HepG2 (cell line): ENCODE data around the gene TXNDC16. TPM values are rescaled to one million over a fixed set of nuclear protein-coding genes. Genes with fewer than 3 reads are reported as not detected.

Experiments used
- CEBPB ChIP-seq: IDR thresholded peaks from 2 replicates; pipeline ENCODE4 v1.6.1; 2011; ENCODE audit warnings: low read depth, low read length, improper control_type of control experiment, borderline replicate concordance
- CEBPG ChIP-seq: IDR thresholded peaks from 2 replicates; pipeline ENCODE4 v1.6.1; 2016
- CREM ChIP-seq, 2 experiments: sonication (generic) in 1 of 2; formaldehyde crosslinking in 1 of 2; IDR thresholded peaks; 2 replicates each; pipeline versions ENCODE4 v1.4.0 to v1.6.1; 2016 to 2020; ENCODE audit warnings: antibody characterized with exemption in 1 of 2, mild to moderate bottlenecking in 1 of 2, missing genetic modification reagents in 1 of 2
- FOXA3 ChIP-seq: IDR thresholded peaks from 2 replicates; pipeline ENCODE4 v1.6.1; 2016; ENCODE audit warnings: missing genetic modification reagents, missing compliant biosample characterization
- HIVEP1 ChIP-seq: sonication (generic); formaldehyde crosslinking; IDR thresholded peaks from 2 replicates; pipeline ENCODE4 v1.4.0; 2020; ENCODE audit warnings: mild to moderate bottlenecking, missing genetic modification reagents
- KAT7 ChIP-seq: IDR thresholded peaks from 2 replicates; pipeline ENCODE4 v1.6.1; 2018; ENCODE audit warnings: borderline replicate concordance, missing compliant biosample characterization
- KDM5B ChIP-seq: sonication (generic); formaldehyde crosslinking; IDR thresholded peaks from 2 replicates; pipeline ENCODE4 v1.4.0; 2020; ENCODE audit warnings: missing genetic modification reagents, mild to moderate bottlenecking, borderline replicate concordance
- MBNL3 ChIP-seq: fragments of 250-450 bp; sonication (Bioruptor Pico); conservative IDR thresholded peaks from 2 replicates; pipeline ENCODE4 v1.8.0; 2022; ENCODE audit warnings: mild to moderate bottlenecking, inconsistent platforms
- MTF2 ChIP-seq: sonication (generic); formaldehyde crosslinking; IDR thresholded peaks from 2 replicates; pipeline ENCODE4 v1.5.0; 2020; ENCODE audit warnings: missing genetic modification reagents, borderline replicate concordance
- MXI1 ChIP-seq: IDR thresholded peaks from 3 replicates; pipeline ENCODE4 v1.6.1; 2012; ENCODE audit warnings: low read depth, low read length, inconsistent platforms, borderline replicate concordance
- PHF21A ChIP-seq: sonication (generic); formaldehyde crosslinking; IDR thresholded peaks from 2 replicates; pipeline ENCODE4 v1.5.0; 2020; ENCODE audit warnings: mild to moderate bottlenecking, missing genetic modification reagents
- TBL1XR1 ChIP-seq: fragments of 150-350 bp; IDR thresholded peaks from 2 replicates; pipeline ENCODE4 v1.6.1; 2014; ENCODE audit warnings: borderline replicate concordance, low read length; ENCODE audit not compliant: partially characterized antibody
- TBX2 ChIP-seq: sonication (generic); formaldehyde crosslinking; IDR thresholded peaks from 2 replicates; pipeline ENCODE4 v1.5.0; 2020; ENCODE audit warnings: missing genetic modification reagents, mild to moderate bottlenecking, borderline replicate concordance
- TOPORS ChIP-seq: sonication (generic); formaldehyde crosslinking; IDR thresholded peaks from 2 replicates; pipeline ENCODE4 v1.8.0; 2023; ENCODE audit warnings: mild to moderate bottlenecking, missing genetic modification reagents
- ZFYVE20 ChIP-seq: sonication (generic); formaldehyde crosslinking; IDR thresholded peaks from 2 replicates; pipeline ENCODE4 v1.8.0; 2023; ENCODE audit warnings: low read depth, mild to moderate bottlenecking, moderate library complexity, missing genetic modification reagents, borderline replicate concordance
- ZMYM4 ChIP-seq: sonication (generic); formaldehyde crosslinking; IDR thresholded peaks from 2 replicates; pipeline ENCODE4 v1.8.1; 2023; ENCODE audit warnings: mild to moderate bottlenecking, missing genetic modification reagents
- ZNF274 ChIP-seq: sonication (generic); formaldehyde crosslinking; IDR thresholded peaks from 2 replicates; pipeline ENCODE4 v1.5.1; 2020; ENCODE audit warnings: mild to moderate bottlenecking, missing genetic modification reagents
- ZNF326 ChIP-seq: sonication (generic); formaldehyde crosslinking; IDR thresholded peaks from 2 replicates; pipeline ENCODE4 v1.4.0; 2020; ENCODE audit warnings: missing genetic modification reagents, borderline replicate concordance
- ZNF569 ChIP-seq: sonication (generic); formaldehyde crosslinking; IDR thresholded peaks from 2 replicates; pipeline ENCODE4 v1.5.0; 2020; ENCODE audit warnings: mild to moderate bottlenecking, missing genetic modification reagents, moderate library complexity, borderline replicate concordance
- ZNF724P ChIP-seq: sonication (generic); formaldehyde crosslinking; IDR thresholded peaks from 2 replicates; pipeline ENCODE4 v1.8.0; 2022; ENCODE audit warnings: missing genetic modification reagents, borderline replicate concordance
- polyA plus RNA-seq, 8 experiments: library from polyadenylated mRNA; depleted of rRNA in 3 of 8; stranded (reverse) in 7 of 8; unstranded in 1 of 8; fragments of >200 nt; fragmentation: Illumina TruSeq in 4 of 8; extraction: Trizol in 4 of 8; gene quantifications; 2 replicates each; pipeline versions ENCODE4 v1.2.1 to v1.2.3, GENCODE V29; 2011 to 2016; ENCODE audit warnings: low read depth in 4 of 8, missing spikeins in 1 of 8, mixed read lengths in 1 of 8; ENCODE audit not compliant: insufficient read depth in 1 of 8
- total RNA-seq, 5 experiments: library from RNA; depleted of rRNA; stranded (reverse); fragments of >200 nt; fragmentation: Illumina TruSeq; extraction: Trizol; gene quantifications; 2 replicates each; pipeline ENCODE4 v1.2.3, GENCODE V29; 2016; ENCODE audit warnings: low read depth in 1 of 5
- TF ChIP-seq, protein P1 (sequence below): sonication (generic); formaldehyde crosslinking; IDR thresholded peaks from 2 replicates; pipeline ENCODE4 v1.4.0; 2020; ENCODE audit warnings: mild to moderate bottlenecking, missing genetic modification reagents
- TF ChIP-seq, protein P2 (sequence below): sonication (generic); formaldehyde crosslinking; IDR thresholded peaks from 2 replicates; pipeline ENCODE4 v1.8.0; 2022; ENCODE audit warnings: missing genetic modification reagents, mild to moderate bottlenecking, inconsistent platforms, borderline replicate concordance
- TF ChIP-seq, protein P3 (sequence below): sonication (generic); formaldehyde crosslinking; IDR thresholded peaks from 2 replicates; pipeline ENCODE4 v1.5.0; 2020; ENCODE audit warnings: missing genetic modification reagents
- TF ChIP-seq, protein P4 (sequence below): sonication (generic); formaldehyde crosslinking; IDR thresholded peaks from 2 replicates; pipeline ENCODE4 v1.5.1; 2020; ENCODE audit warnings: missing genetic modification reagents, mild to moderate bottlenecking, borderline replicate concordance

Gene TXNDC16
- total and polyA plus RNA-seq, 2 of the 13 experiments (the other 11 are each of a cell fraction or from before 2014, with no cell fraction given) = 4.6 to 6.2 TPM

DNA sequence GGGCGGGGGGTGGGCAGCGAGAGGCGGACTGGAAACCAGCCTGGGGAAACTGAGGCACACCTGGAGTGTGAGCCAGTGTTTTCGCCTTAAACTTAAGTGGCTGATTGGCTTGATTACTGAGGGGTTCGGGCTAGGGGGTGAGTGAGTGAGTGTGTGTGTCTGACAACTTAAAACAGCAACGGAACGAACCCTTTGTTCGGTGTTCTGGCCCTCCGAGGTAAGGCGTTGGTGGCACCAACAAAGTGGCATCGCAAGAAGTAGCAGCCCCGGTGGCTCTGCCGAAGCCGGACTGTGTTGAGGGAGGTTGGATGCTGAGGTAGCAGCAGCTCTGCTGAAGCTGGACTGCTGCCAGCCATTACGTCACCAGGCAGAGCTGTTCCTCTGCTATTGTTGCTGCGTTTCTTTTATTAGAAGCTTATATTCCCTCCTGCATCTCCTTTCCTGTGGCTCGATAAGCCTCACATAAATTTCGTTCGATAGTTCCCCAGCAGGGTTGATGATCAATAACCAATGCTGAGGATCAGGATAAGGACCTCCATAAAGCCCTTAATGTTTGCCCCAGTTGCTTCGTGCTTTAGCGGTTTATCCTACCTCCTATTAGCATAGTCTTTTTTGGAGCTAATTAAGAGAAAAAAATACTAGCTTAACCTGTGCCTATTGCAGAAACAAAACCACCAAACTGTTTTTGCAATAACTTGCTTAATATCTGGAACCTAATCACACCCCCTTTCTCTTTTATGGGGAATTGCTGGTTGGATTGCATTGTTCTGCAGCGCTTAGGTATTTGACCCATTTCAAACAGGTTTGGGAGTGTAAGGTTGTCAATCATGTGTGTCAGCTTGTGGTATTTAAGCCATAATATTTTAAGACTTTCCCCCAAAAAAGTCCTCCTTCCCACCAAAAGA lies 1.6 kb upstream of the TXNDC16 start (continued):
- TF ChIP-seq ZNF326 (CRISPR knock-in tag) (no peak), TBX2 (CRISPR knock-in tag) (0 out of 2 replicates have a peak, but pooled peaks have one; percentile 32), CEBPG (peak; percentile 52; the same call in 1 of the 2 replicates), HIVEP1 (CRISPR knock-in tag) (no peak), ZNF569 (CRISPR knock-in tag) (no peak), ZMYM4 (CRISPR knock-in tag) (0 out of 2 replicates have a peak, but pooled peaks have one; percentile 28), ZFYVE20 (CRISPR knock-in tag) (no peak), MTF2 (CRISPR knock-in tag) (no peak), FOXA3 (no peak), KAT7 (CRISPR knock-in tag) (no peak), ZNF274 (CRISPR knock-in tag) (0 out of 2 replicates have a peak, but pooled peaks have one; percentile 31), MBNL3 (CRISPR knock-in tag) (no peak), TBL1XR1 (no peak), ZNF724P (CRISPR knock-in tag) (no peak), TOPORS (CRISPR knock-in tag) (no peak), MXI1 (no peak), CREM (IDR thresholded peaks at IDR 0.05) (peak; percentile 61), CREM (CRISPR knock-in tag; IDR thresholded peaks at IDR 0.05) (no peak), CEBPB (peak; percentile 48; the same call in 1 of the 2 replicates), PHF21A (CRISPR knock-in tag) (no peak), KDM5B (CRISPR knock-in tag) (no peak)
- TF ChIP-seq, protein P1, sequence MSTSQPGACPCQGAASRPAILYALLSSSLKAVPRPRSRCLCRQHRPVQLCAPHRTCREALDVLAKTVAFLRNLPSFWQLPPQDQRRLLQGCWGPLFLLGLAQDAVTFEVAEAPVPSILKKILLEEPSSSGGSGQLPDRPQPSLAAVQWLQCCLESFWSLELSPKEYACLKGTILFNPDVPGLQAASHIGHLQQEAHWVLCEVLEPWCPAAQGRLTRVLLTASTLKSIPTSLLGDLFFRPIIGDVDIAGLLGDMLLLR (CRISPR knock-in tag) = no peak
- TF ChIP-seq, protein P2, sequence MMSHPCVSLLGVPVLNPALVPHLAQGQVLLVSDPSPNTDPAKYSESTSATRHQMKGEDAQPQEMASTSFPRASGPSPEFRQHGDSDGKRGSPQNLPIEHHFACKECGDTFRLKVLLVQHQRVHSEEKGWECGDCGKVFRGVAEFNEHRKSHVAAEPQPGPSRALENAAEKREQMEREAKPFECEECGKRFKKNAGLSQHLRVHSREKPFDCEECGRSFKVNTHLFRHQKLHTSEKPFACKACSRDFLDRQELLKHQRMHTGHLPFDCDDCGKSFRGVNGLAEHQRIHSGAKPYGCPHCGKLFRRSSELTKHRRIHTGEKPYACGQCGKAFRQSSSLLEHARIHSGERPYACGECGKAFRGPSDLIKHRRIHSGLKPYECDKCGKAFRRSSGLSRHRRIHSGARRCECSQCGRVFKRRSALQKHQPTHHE = no peak
- TF ChIP-seq, protein P3, sequence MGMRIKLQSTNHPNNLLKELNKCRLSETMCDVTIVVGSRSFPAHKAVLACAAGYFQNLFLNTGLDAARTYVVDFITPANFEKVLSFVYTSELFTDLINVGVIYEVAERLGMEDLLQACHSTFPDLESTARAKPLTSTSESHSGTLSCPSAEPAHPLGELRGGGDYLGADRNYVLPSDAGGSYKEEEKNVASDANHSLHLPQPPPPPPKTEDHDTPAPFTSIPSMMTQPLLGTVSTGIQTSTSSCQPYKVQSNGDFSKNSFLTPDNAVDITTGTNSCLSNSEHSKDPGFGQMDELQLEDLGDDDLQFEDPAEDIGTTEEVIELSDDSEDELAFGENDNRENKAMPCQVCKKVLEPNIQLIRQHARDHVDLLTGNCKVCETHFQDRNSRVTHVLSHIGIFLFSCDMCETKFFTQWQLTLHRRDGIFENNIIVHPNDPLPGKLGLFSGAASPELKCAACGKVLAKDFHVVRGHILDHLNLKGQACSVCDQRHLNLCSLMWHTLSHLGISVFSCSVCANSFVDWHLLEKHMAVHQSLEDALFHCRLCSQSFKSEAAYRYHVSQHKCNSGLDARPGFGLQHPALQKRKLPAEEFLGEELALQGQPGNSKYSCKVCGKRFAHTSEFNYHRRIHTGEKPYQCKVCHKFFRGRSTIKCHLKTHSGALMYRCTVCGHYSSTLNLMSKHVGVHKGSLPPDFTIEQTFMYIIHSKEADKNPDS (CRISPR knock-in tag) = no peak
- TF ChIP-seq, protein P4, sequence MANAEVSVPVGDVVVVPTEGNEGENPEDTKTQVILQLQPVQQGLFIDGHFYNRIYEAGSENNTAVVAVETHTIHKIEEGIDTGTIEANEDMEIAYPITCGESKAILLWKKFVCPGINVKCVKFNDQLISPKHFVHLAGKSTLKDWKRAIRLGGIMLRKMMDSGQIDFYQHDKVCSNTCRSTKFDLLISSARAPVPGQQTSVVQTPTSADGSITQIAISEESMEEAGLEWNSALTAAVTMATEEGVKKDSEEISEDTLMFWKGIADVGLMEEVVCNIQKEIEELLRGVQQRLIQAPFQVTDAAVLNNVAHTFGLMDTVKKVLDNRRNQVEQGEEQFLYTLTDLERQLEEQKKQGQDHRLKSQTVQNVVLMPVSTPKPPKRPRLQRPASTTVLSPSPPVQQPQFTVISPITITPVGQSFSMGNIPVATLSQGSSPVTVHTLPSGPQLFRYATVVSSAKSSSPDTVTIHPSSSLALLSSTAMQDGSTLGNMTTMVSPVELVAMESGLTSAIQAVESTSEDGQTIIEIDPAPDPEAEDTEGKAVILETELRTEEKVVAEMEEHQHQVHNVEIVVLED (CRISPR knock-in tag) = 0 out of 2 replicates have a peak, but pooled peaks have one; percentile 15
